Glomerular endothelial cell (primary cell): Measurements from ENCODE around the gene MIPEP. TPM values are rescaled to one million over a fixed set of nuclear protein-coding genes. Genes with fewer than 3 reads are reported as not detected.

Source experiments
- DNase-seq: peaks from one replicate; pipeline ENCODE4 v3.0.0-alpha.2; 2011; ENCODE audit warnings: low read depth, low spot score; ENCODE audit errors: extremely low read depth
- total RNA-seq: library from RNA; depleted of rRNA; stranded (reverse); fragments of >200 nt; gene quantifications from 2 replicates; pipeline ENCODE4 v1.2.3, GENCODE V29; 2015

The MIPEP gene
- total RNA-seq, 1 donor from 2014 or later, result 15.9 TPM

DNA sequence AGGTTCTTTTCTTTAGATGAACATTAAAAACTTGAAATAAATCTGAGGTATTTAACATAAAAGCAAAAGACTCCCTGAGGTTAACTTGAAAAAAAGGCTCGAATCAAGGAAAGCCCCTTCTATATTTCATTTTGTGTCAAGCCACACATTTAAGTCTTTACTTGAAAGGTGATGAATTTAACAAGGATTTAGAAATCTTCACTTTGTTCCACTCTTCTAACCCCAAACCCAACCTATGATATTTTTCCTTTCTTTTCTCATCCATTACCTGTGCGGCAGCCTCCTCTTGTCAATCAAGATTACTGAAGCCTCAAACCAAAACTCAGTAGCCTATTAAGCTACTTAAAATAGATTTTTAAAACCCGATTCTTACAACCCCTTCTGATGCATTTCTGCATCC is 33.8 kb downstream of the MIPEP start:
- DNase-seq, result no peak

DNA sequence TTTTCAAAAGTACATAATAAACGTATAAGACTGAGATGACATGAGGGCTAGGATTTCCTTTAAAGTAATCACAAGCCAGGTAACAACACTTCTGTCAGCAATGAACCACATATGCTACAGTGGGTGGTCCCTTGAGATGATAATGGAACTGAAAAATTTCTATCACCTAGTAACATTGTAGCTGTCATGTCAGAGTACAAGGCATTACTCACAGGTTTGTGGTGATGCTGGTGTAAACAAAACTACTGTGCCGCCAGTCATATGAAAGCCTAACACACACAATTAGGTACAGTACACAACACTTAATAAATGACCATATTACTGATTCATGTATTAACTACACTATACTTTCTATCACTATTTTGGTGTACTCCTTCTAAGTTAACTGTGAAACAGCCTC is 36.8 kb downstream of the MIPEP start:
- no peak for DNase-seq

- no peak for DNase-seq
Measured at GRCh38 chr13:23851106-23851505, 38.1 kb downstream of the MIPEP start.

DNA sequence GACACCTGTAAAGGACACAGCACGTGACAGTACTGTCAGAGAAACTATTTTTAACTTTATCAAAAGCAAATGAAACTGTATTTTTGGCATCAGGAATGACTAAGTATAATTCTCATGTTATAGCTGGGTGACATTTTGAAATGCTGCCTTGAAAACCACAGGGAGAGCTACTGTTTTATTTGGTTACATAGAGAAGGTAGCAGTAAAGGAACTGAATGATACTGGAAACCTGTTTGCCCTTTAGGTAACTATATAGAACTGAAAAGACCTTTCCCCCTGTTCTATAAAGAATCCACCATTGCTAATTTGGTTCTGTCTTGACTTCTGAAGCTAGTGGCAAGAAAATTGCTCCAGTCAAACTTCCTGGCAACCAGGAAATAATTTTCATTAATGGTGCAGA is 39.1 kb downstream of the MIPEP start:
- no peak for DNase-seq

DNA sequence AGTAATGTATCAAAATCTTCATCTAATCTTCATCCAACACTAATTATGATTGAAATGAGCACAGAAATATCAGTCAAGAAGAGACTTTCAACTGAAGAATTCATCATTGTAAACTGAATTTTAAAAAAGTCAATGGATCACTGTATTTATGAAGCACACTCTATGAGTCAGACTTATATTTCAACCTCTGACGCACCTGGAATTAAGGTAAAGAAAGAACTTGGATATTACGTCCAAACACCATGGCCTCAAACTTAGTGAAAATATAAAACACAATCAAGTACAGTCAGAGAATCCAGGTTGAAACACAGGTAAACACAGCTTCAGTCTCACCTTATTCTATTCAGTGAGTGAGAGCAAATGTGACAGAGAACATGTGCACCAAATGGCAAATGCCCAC is 39.5 kb downstream of the MIPEP start:
- no peak for DNase-seq

- no peak for DNase-seq
Measured at GRCh38 chr13:23848646-23849141, 40.5 kb downstream of the MIPEP start.

- DNase-seq, result no peak
Measured at GRCh38 chr13:23848019-23848418, 41.2 kb downstream of the MIPEP start.

DNA sequence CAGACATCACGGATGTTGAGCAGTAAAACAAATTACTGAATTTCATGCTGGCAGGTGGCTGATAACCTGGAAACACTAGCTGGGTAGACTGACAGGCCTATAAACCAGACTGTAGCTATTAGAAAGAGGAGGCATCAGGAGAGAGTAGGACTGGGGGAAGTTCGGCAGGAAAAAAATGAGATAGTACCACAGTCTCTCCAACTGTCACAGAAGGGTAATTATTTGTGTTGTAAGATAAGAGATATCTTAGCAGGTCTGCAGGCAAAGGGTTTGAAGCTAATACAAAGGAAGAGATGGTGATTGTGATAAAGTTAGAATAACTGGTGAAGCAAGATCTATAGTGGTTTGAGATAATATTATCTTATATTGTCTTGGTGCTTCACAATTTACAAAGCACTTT is 41.7 kb downstream of the MIPEP start:
- DNase-seq, result no peak

GRCh38 chr13:23845105-23845725 is 44.0 kb downstream of the MIPEP start:
- no peak for DNase-seq

DNA sequence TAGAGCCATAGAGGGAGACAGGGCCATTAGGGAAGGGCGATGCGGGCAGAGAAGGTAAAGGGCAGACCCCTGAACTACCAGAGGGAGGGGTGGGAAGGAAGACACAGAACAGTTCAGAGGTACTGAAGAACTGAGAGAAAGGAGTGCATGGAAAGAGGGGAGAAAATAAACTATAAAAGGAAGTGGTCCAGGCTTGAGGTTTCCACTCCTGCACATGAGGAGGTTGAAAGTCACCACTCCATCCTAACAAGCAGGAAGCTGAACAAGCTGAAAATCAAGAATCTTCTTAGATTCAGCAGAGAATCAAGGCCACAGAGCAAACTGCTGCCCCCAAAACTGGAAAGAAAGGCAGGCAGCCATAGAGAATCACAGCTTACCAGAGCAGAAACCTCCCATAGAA is 45.1 kb downstream of the MIPEP start:
- DNase-seq, result no peak

DNA sequence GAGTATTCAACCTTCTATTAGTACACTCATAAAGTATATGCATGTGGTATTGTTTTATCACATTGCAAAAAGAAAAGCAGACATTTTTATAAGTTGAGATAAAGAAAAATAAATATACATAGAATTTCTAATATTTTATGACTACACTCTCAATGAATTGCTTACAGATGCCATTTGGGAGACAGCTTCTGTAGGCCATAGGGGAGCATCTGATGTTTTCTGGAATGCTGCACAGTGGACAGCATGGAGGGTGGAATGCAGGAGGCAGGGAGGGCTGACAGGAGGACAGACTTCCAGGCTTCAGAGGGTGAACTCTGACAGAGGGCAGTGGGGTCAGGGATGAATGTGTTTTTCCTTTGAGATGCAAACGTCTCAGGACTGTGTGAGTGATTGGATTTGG is 45.8 kb downstream of the MIPEP start:
- no peak for DNase-seq

- no peak for DNase-seq
Measured at GRCh38 chr13:23842406-23842805, 46.8 kb downstream of the MIPEP start.

- DNase-seq, result no peak
Measured at GRCh38 chr13:23833733-23834611, 55.2 kb downstream of the MIPEP start.

DNA sequence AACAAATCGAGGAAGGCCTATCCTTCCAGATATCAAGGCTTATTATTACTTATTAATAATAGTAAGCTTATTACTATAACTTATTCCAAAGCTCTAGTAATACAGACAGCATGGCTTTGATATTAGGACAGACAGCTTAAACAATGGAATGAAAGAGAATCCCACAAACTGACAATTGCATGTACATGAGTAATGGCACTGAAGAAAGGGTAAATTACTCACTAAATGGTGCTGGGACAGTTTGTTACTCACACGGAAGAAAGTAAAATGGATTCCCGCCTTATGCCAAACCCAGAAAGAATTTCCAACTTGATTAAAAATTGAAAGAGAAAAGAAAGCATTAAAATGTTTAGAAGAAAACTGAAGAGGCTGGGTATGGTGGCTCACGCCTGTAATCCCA is 60.3 kb downstream of the MIPEP start:
- DNase-seq, result no peak

GRCh38 chr13:23828086-23828485 is 61.1 kb downstream of the MIPEP start:
- DNase-seq, result no peak

DNA sequence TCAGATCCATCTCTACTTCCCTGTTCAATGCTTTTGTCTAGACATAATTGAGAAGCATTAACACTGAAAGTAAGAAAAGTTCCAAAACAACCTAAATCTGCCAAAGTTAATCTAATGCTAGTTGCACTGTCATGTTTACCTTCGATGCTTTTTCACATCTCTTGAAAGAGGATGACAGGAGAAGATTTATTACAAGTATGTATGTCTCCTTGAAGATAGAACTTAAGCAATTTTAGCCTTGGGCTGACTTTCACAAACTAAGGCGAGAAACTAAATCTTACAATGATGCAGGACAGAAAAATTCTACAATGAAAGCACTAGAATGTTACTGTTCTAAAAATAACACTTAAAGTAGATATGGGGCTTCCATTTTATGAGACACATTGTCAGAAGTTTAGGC is 64.0 kb downstream of the MIPEP start:
- no peak for DNase-seq

GRCh38 chr13:23824371-23824770 is 64.8 kb downstream of the MIPEP start:
- DNase-seq, result no peak

DNA sequence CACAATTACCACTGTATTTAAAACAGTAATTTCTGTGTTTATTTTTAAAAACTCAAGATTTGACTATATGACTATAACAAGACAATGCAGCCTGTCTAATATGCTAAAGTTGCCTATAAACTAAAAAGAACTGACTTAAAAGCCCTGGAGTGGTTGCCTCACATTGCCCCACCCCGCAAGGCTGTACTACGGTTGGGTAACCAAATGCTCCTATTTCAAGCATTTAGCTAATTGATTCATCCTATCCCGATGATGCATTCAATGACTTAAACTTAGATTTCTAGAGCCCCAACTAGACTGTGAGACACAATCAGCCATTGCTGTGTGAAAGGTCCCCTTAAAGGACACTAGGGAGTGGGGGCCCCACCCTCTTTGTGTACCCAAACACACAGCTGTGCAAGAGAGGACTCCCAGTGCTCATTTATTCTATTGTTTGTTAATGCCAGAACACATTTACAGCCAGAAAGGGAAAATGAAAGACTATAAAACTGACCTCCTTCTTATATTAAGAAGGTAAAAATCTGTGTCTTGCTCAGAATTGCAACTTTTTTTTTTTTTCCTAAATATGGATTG is 66.9 kb downstream of the MIPEP start:
- no peak for DNase-seq

DNA sequence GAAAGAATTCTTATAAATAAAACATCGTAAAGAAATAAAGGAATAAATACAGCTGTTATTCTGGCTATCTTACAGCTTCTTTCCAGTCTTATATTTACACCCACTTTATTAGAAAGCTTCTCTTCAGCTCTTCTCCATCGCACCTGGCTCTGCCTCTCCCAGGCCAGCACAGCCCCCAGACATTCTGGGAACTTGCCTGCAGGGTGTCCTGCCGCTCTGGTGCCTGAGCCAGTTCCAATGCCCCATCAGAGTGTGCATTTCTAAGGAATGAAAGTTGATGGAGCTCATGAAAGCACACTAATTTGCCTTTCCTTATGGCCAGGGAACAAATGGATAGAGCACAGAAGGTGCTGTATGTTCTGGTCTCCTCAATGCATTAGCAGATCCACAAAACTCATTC is 68.7 kb downstream of the MIPEP start:
- DNase-seq, result no peak

DNA sequence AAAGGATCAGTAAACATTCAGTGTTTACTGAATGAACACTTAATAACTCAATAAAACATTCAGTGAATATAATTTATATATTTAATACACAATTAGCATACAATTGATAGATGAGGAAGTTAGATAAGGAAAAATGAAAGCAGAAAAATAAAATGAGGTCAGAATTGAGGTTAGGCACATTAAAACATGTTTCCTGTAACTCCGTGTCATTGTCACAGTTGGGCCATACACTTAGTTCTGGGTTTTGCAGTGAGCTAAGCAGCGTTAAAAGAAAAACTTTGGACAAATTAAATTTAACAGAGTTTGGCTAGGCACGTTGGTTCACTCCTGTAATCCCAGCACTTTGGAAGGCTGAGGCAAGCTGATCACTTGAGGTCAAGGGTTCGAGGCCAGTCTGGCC is 71.4 kb downstream of the MIPEP start:
- no peak for DNase-seq

- DNase-seq, result no peak
Measured at GRCh38 chr13:23817136-23817535, 72.1 kb downstream of the MIPEP start.

DNA sequence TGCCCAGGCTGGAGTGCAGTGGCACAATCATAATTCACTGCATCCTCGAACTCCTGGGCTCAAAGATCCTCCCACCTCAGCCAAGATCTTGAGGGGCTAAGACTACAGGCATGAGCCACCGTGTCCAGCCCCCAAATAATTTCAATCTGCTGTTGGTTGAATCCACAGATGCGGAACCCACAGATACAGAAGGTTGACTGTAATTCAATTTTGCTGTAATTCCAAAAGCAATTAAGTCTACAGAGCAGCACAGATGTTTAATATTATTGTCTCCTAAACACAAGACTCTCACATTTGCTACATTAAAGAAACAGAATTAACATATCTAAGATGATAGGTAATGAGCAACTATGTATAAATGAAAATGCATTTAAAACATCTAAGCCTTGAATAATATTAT is 75.6 kb downstream of the MIPEP start:
- DNase-seq, result no peak
